GM18951 (cell line): ENCODE data around the gene HLCS.
"Not testable (repeated sequence)": the region's sequence is repeated elsewhere in the genome, so short reads cannot be mapped to it uniquely, and the experiment has no call there.

ENCODE experiments used
- POLR2A ChIP-seq: IDR thresholded peaks from 4 replicates; pipeline ENCODE4 v1.6.1; 2011; ENCODE audit warnings: mild to moderate bottlenecking; ENCODE audit not compliant: insufficient read length, insufficient read depth; ENCODE audit errors: extremely low read depth
- in situ Hi-C: fragments of 300-500 bp; cut with MboI; formaldehyde crosslinking; loops from one replicate; pipeline ENCODE4 v1.12.0; 2022; ENCODE audit warnings: low sequenced_read_pairs, mixed read lengths, inconsistent platforms; ENCODE audit not compliant: unreplicated experiment

HLCS gene

GRCh38 chr21:36992671-36993070 lies 26.2 kb upstream of the HLCS start:
- in situ Hi-C loops, result no loop called here
- TF ChIP-seq POLR2A, result no peak

- TF ChIP-seq POLR2A, result no peak
- in situ Hi-C loops, result no loop called here
Measured at GRCh38 chr21:36990508-36991205, 24.2 kb upstream of the HLCS start.

GRCh38 chr21:36989699-36990507 lies 23.4 kb upstream of the HLCS start:
- in situ Hi-C loops, result no loop called here

GRCh38 chr21:36989199-36989698 lies 22.8 kb upstream of the HLCS start:
- in situ Hi-C loops, result not testable (repeated sequence)

More at GRCh38 chr21:36989699-36990507, 23.4 kb upstream of the HLCS start:
- peak; percentile 79 for TF ChIP-seq POLR2A

- in situ Hi-C loops, result no loop called here
Measured at GRCh38 chr21:36988536-36988935, 22.1 kb upstream of the HLCS start.

GRCh38 chr21:36987845-36988244 lies 21.4 kb upstream of the HLCS start:
- in situ Hi-C loops, result no loop called here
- TF ChIP-seq POLR2A, result no peak

More at GRCh38 chr21:36988536-36988935, 22.1 kb upstream of the HLCS start:
- no peak for TF ChIP-seq POLR2A

GRCh38 chr21:36985751-36986594 lies 19.5 kb upstream of the HLCS start:
- in situ Hi-C loops, result no loop called here
- TF ChIP-seq POLR2A, result no peak

- in situ Hi-C loops, result no loop called here
Measured at GRCh38 chr21:36981977-36982700, 15.7 kb upstream of the HLCS start.

GRCh38 chr21:36981049-36981391 lies 14.6 kb upstream of the HLCS start:
- in situ Hi-C loops, result no loop called here
- TF ChIP-seq POLR2A, result no peak

More at GRCh38 chr21:36981977-36982700, 15.7 kb upstream of the HLCS start:
- no peak for TF ChIP-seq POLR2A

GRCh38 chr21:36980280-36981048 lies 14.0 kb upstream of the HLCS start:
- peak; percentile 18 for TF ChIP-seq POLR2A
- in situ Hi-C loops, result no loop called here

- in situ Hi-C loops, result no loop called here
- TF ChIP-seq POLR2A, result no peak
Measured at GRCh38 chr21:36976882-36977651, 10.6 kb upstream of the HLCS start.

- in situ Hi-C loops, result no loop called here
- TF ChIP-seq POLR2A, result no peak
Measured at GRCh38 chr21:36976228-36976861, 9.9 kb upstream of the HLCS start.
